HCT116 (cell line): Measurements from ENCODE around the gene ZBTB1. TPM values are rescaled to one million over a fixed set of nuclear protein-coding genes. Genes with fewer than 3 reads are reported as not detected.

Experiments
- ATAC-seq: fragments of 200-7000 bp; cut with Tn5 transposase; 2 replicates; pipeline ENCODE4 v1.9.1; 2020; ENCODE audit warnings: mild to moderate bottlenecking, moderate library complexity
- BruUV-seq: library from RNA; stranded (reverse); fragments of 400-500 nt; replicated peaks from 2 replicates; lab custom pipeline; 2021; lab: Mats Ljungman, UMichigan
- CTCF ChIA-PET: fragments of 300-600 bp; sonication (Branson Sonifier 250); formaldehyde crosslinking; loops from one replicate; lab custom pipeline; 2021; ENCODE audit warnings: antibody characterized with exemption; lab: Charles Lee
- POLR2A ChIA-PET: fragments of 300-600, 350-600 bp; sonication (Branson Sonifier 250); formaldehyde crosslinking; loops from one replicate; lab custom pipeline; 2021; ENCODE audit warnings: antibody characterized with exemption; lab: Charles Lee
- RAD21 ChIA-PET, 2 experiments: fragments of 300-600 bp; sonication (Branson Sonifier 250); formaldehyde crosslinking; loops; one replicate each; lab custom pipeline; 2023; ENCODE audit warnings: low total read pairs in 2 of 2; ENCODE audit not compliant: uncharacterized antibody in 2 of 2, unreplicated experiment in 2 of 2, low non-redundant PET in 1 of 2; lab: Charles Lee
- DNase-seq: peaks from one replicate; pipeline ENCODE4 v3.0.0-alpha.2; 2010; ENCODE audit warnings: low read depth, low spot score
- H2AFZ ChIP-seq: fragments of 200-600 bp; shearing (Covaris generic), sonication (generic); 2 replicates; pipeline ENCODE4 v1.6.1; 2017; ENCODE audit warnings: low read depth, mixed run types, mixed read lengths, antibody characterized with exemption, low read length; ENCODE audit not compliant: poor library complexity, severe bottlenecking
- H3K27ac ChIP-seq: 2 replicates; pipeline ENCODE4 v1.5.1; 2012; ENCODE audit warnings: low read depth, low read length
- H3K27me3 ChIP-seq: fragments of 200-600 bp; sonication (generic); 2 replicates; pipeline ENCODE4 v1.6.1; 2016; ENCODE audit warnings: mixed run types, low read length, mixed read lengths; ENCODE audit not compliant: insufficient read depth
- H3K36me3 ChIP-seq, 2 experiments: fragments of 200-500 bp in 1 of 2; fragments of 200-600 bp in 1 of 2; sonication (Bioruptor generic) in 1 of 2; sonication (generic) in 1 of 2; 2 replicates each; pipeline versions ENCODE4 v1.5.1 to v1.6.1; 2014 to 2016; ENCODE audit warnings: low read length in 2 of 2, inconsistent platforms in 1 of 2, mixed read lengths in 1 of 2, mixed run types in 1 of 2; ENCODE audit not compliant: insufficient read depth in 2 of 2, control insufficient read depth in 1 of 2
- H3K4me1 ChIP-seq, 2 experiments: fragments of 200-600 bp in 1 of 2; sonication (generic) in 1 of 2; 2 replicates each; pipeline versions ENCODE4 v1.5.1 to v1.6.1; 2012 to 2017; ENCODE audit warnings: low read length in 2 of 2, inconsistent platforms in 1 of 2, mild to moderate bottlenecking in 1 of 2, mixed read lengths in 1 of 2, mixed run types in 1 of 2, moderate library complexity in 1 of 2; ENCODE audit not compliant: insufficient read depth in 2 of 2, control insufficient read depth in 1 of 2
- H3K4me2 ChIP-seq: fragments of 200-600 bp; sonication (generic); 2 replicates; pipeline ENCODE4 v1.6.1; 2017; ENCODE audit warnings: mixed run types, low read length, mixed read lengths
- H3K4me3 ChIP-seq, 2 experiments: fragments of 200-600 bp in 1 of 2; sonication (generic) in 1 of 2; replicated peaks in 1 of 2; 2 replicates each; pipeline ENCODE4 v1.5.1; 2011 to 2016; ENCODE audit warnings: low read length in 2 of 2, control low read depth in 1 of 2, low read depth in 1 of 2, mild to moderate bottlenecking in 1 of 2, mixed read lengths in 1 of 2, mixed run types in 1 of 2
- H3K79me2 ChIP-seq: fragments of 200-600 bp; sonication (generic); 2 replicates; pipeline ENCODE4 v1.6.1; 2017; ENCODE audit warnings: mild to moderate bottlenecking, mixed run types, low read length, moderate library complexity, mixed read lengths; ENCODE audit not compliant: insufficient read depth
- H3K9ac ChIP-seq: fragments of 200-600 bp; sonication (generic); 2 replicates; pipeline ENCODE4 v1.6.1; 2016; ENCODE audit warnings: low read length, mixed read lengths
- H3K9me2 ChIP-seq: fragments of 200-600 bp; sonication (generic), shearing (Covaris generic); 2 replicates; pipeline ENCODE4 v1.6.1; 2017; ENCODE audit warnings: mixed run types, mild to moderate bottlenecking, moderate library complexity; ENCODE audit not compliant: insufficient read depth
- H3K9me3 ChIP-seq, 2 experiments: fragments of 200-500 bp in 1 of 2; fragments of 200-600 bp in 1 of 2; sonication (Bioruptor generic) in 1 of 2; sonication (generic) in 1 of 2; 2 replicates each; pipeline ENCODE4 v1.6.1; 2014 to 2017; ENCODE audit warnings: low read length in 2 of 2, mixed read lengths in 2 of 2, inconsistent platforms in 1 of 2, low read depth in 1 of 2, mild to moderate bottlenecking in 1 of 2, mixed run types in 1 of 2, moderate library complexity in 1 of 2; ENCODE audit not compliant: control insufficient read depth in 1 of 2, insufficient read depth in 1 of 2
- H4K20me1 ChIP-seq: fragments of 200-600 bp; sonication (generic), shearing (Covaris generic); 2 replicates; pipeline ENCODE4 v1.6.1; 2017; ENCODE audit warnings: mixed run types, mild to moderate bottlenecking, moderate library complexity; ENCODE audit not compliant: insufficient read depth
- CBX3 ChIP-seq: IDR thresholded peaks from 2 replicates; pipeline ENCODE4 v1.6.1; 2012; ENCODE audit warnings: low read depth
- CEBPB ChIP-seq: IDR thresholded peaks from 2 replicates; pipeline ENCODE4 v1.6.1; 2012; ENCODE audit warnings: low read depth
- EGR1 ChIP-seq: IDR thresholded peaks from 2 replicates; pipeline ENCODE4 v1.6.1; 2012; ENCODE audit warnings: low read depth
- ELF1 ChIP-seq: IDR thresholded peaks from 2 replicates; pipeline ENCODE4 v1.6.1; 2012; ENCODE audit warnings: low read depth, borderline replicate concordance
- EZH2 ChIP-seq: fragments of 200-600 bp; sonication (generic); IDR thresholded peaks from 2 replicates; pipeline ENCODE4 v1.6.1; 2017; ENCODE audit warnings: antibody characterized with exemption, mixed run types
- EZH2phosphoT487 ChIP-seq: fragments of 200-600 bp; IDR thresholded peaks from 2 replicates; pipeline ENCODE4 v1.6.1; 2018; ENCODE audit warnings: antibody characterized with exemption, borderline replicate concordance
- FOSL1 ChIP-seq: IDR thresholded peaks from 2 replicates; pipeline ENCODE4 v1.6.1; 2012; ENCODE audit warnings: low read depth
- JUND ChIP-seq: IDR thresholded peaks from 2 replicates; pipeline ENCODE4 v1.6.1; 2012
- POLR2A ChIP-seq: IDR thresholded peaks from 2 replicates; pipeline ENCODE4 v1.7.0; 2011; ENCODE audit warnings: borderline replicate concordance; ENCODE audit not compliant: insufficient read depth, insufficient read length; ENCODE audit errors: extremely low read depth
- POLR2AphosphoS5 ChIP-seq: IDR thresholded peaks from 2 replicates; pipeline ENCODE4 v1.6.1; 2011; ENCODE audit warnings: mild to moderate bottlenecking, low read depth, low read length, moderate library complexity
- RAD21 ChIP-seq: IDR thresholded peaks from 2 replicates; pipeline ENCODE4 v1.6.1; 2012; ENCODE audit warnings: low read depth, mild to moderate bottlenecking
- SRF ChIP-seq: IDR thresholded peaks from 2 replicates; pipeline ENCODE4 v1.6.1; 2012; ENCODE audit warnings: low read depth
- TCF7L2 ChIP-seq: IDR thresholded peaks from 2 replicates; pipeline ENCODE4 v1.7.0; 2011; ENCODE audit warnings: borderline replicate concordance, inconsistent platforms; ENCODE audit not compliant: insufficient read depth, insufficient read length; ENCODE audit errors: extremely low read depth
- YY1 ChIP-seq: IDR thresholded peaks from 2 replicates; pipeline ENCODE4 v1.6.1; 2011; ENCODE audit warnings: low read length, low read depth, moderate library complexity, mild to moderate bottlenecking; ENCODE audit not compliant: insufficient replicate concordance; ENCODE audit errors: extremely low read depth
- ZBTB33 ChIP-seq: IDR thresholded peaks from 2 replicates; pipeline ENCODE4 v1.6.1; 2011; ENCODE audit warnings: mild to moderate bottlenecking, low read length, moderate library complexity; ENCODE audit not compliant: insufficient replicate concordance; ENCODE audit errors: extremely low read depth
- ZFX ChIP-seq: fragments of 450-650 bp; IDR thresholded peaks from 2 replicates; pipeline ENCODE4 v1.6.1; 2017
- intact Hi-C: fragments of 100-400 bp; cut with micrococcal nuclease; formaldehyde crosslinking; loops from 2 replicates; pipeline ENCODE4 v1.10.0; 2022
- total RNA-seq: library from RNA; stranded (reverse); gene quantifications from one replicate; pipeline ENCODE4 v1.2.1, GENCODE V29; 2021; ENCODE audit not compliant: unreplicated experiment
- TF ChIP-seq, protein P1 (sequence below): IDR thresholded peaks from 2 replicates; pipeline ENCODE4 v1.6.1; 2012; ENCODE audit warnings: low read depth
- TF ChIP-seq, protein P2 (sequence below): IDR thresholded peaks from 2 replicates; pipeline ENCODE4 v1.6.1; 2012
- TF ChIP-seq, protein P3 (sequence below), 3 experiments: fragments of 200-600 bp in 1 of 3; sonication (generic) in 1 of 3; IDR thresholded peaks in 2 of 3; conservative IDR thresholded peaks in 1 of 3; 2 replicates each; pipeline ENCODE4 v1.5.1; 2012 to 2017; ENCODE audit warnings: low read depth in 2 of 3, low read length in 2 of 3, antibody characterized with exemption in 1 of 3, borderline replicate concordance in 1 of 3, control low read depth in 1 of 3, mild to moderate bottlenecking in 1 of 3, mixed read lengths in 1 of 3, mixed run types in 1 of 3, moderate library complexity in 1 of 3; ENCODE audit not compliant: insufficient read depth in 1 of 3

The ZBTB1 gene
- total RNA-seq, 1 experiment from 2014 or later = 20.6 TPM

GRCh38 chr14:64562436-64562835, 57.9 kb downstream of the ZBTB1 start:
- no TSS peak for BruUV-seq
- Histone ChIP-seq H3K4me1 (no peaks in the 10 kb centered on the region), H3K9me2 (no peaks in the 10 kb centered on the region), H2AFZ (no peak overlapping the region), H3K4me2 (no peak overlapping the region), H4K20me1 (no peaks in the 10 kb centered on the region), H3K4me3 (no peak overlapping the region), H3K36me3 (no peaks in the 10 kb centered on the region), H3K9me3 (no peaks in the 10 kb centered on the region), H3K27me3 (no peaks in the 10 kb centered on the region), H3K9ac (no peak overlapping the region), H3K27ac (no peak overlapping the region), H3K79me2 (no peaks in the 10 kb centered on the region)
- TF ChIP-seq CEBPB (no peak), ZBTB33 (no peak), EZH2 (no peak), FOSL1 (no peak), JUND (no peak), CBX3 (no peak), ELF1 (no peak), EGR1 (no peak), EZH2phosphoT487 (no peak), POLR2AphosphoS5 (no peak), ZFX (no peak), SRF (no peak), RAD21 (no peak), YY1 (no peak), POLR2A (no peak), TCF7L2 (no peak)
- TF ChIP-seq, protein P1, sequence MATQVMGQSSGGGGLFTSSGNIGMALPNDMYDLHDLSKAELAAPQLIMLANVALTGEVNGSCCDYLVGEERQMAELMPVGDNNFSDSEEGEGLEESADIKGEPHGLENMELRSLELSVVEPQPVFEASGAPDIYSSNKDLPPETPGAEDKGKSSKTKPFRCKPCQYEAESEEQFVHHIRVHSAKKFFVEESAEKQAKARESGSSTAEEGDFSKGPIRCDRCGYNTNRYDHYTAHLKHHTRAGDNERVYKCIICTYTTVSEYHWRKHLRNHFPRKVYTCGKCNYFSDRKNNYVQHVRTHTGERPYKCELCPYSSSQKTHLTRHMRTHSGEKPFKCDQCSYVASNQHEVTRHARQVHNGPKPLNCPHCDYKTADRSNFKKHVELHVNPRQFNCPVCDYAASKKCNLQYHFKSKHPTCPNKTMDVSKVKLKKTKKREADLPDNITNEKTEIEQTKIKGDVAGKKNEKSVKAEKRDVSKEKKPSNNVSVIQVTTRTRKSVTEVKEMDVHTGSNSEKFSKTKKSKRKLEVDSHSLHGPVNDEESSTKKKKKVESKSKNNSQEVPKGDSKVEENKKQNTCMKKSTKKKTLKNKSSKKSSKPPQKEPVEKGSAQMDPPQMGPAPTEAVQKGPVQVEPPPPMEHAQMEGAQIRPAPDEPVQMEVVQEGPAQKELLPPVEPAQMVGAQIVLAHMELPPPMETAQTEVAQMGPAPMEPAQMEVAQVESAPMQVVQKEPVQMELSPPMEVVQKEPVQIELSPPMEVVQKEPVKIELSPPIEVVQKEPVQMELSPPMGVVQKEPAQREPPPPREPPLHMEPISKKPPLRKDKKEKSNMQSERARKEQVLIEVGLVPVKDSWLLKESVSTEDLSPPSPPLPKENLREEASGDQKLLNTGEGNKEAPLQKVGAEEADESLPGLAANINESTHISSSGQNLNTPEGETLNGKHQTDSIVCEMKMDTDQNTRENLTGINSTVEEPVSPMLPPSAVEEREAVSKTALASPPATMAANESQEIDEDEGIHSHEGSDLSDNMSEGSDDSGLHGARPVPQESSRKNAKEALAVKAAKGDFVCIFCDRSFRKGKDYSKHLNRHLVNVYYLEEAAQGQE = no peak
- TF ChIP-seq, protein P2, sequence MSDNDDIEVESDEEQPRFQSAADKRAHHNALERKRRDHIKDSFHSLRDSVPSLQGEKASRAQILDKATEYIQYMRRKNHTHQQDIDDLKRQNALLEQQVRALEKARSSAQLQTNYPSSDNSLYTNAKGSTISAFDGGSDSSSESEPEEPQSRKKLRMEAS = no peak
- TF ChIP-seq, protein P3, sequence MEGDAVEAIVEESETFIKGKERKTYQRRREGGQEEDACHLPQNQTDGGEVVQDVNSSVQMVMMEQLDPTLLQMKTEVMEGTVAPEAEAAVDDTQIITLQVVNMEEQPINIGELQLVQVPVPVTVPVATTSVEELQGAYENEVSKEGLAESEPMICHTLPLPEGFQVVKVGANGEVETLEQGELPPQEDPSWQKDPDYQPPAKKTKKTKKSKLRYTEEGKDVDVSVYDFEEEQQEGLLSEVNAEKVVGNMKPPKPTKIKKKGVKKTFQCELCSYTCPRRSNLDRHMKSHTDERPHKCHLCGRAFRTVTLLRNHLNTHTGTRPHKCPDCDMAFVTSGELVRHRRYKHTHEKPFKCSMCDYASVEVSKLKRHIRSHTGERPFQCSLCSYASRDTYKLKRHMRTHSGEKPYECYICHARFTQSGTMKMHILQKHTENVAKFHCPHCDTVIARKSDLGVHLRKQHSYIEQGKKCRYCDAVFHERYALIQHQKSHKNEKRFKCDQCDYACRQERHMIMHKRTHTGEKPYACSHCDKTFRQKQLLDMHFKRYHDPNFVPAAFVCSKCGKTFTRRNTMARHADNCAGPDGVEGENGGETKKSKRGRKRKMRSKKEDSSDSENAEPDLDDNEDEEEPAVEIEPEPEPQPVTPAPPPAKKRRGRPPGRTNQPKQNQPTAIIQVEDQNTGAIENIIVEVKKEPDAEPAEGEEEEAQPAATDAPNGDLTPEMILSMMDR (IDR thresholded peaks at IDR 0.05 in 2 of 3, conservative IDR thresholded peaks at IDR 0.05 in 1 of 3; ENCODE audit: borderline replicate concordance in 1 of 3, insufficient read depth in 1 of 3, low read depth in 2 of 3, low read length in 2 of 3) = no peak
- intact Hi-C loops = no loop called here
- no peak for DNase-seq
- ChIA-PET RAD21 (no interaction called here), CTCF (no interaction called here), POLR2A (no interaction called here)
- ATAC-seq = no peak
